GM23248 (cell line): Measurements from ENCODE around the gene NT5E.

Experiments
- EZH2 ChIP-seq: fragments of 200-600 bp; sonication (generic); IDR thresholded peaks from 2 replicates; pipeline ENCODE4 v1.6.1; 2018; ENCODE audit warnings: antibody characterized with exemption, mild to moderate bottlenecking; ENCODE audit not compliant: insufficient read depth, poor library complexity, severe bottlenecking
- EZH2phosphoT487 ChIP-seq: fragments of 200-600 bp; sonication (generic); IDR thresholded peaks from 2 replicates; pipeline ENCODE4 v1.6.1; 2018; ENCODE audit warnings: antibody characterized with exemption, moderate library complexity, mild to moderate bottlenecking, low read depth; ENCODE audit not compliant: insufficient read depth

- TF ChIP-seq EZH2phosphoT487 (no peak), EZH2 (no peak)
These were observed 18.4 kb downstream of the NT5E start for GRCh38 chr6:85468326-85468725.
